SK-N-SH (cell line): Measurements from ENCODE around the gene SHB. TPM values are rescaled to one million over a fixed set of nuclear protein-coding genes. Genes with fewer than 3 reads are reported as not detected.

Source experiments
- CTCF ChIA-PET: fragments of 300-600, 350-600 bp; formaldehyde crosslinking; extraction: SDS; loops from one replicate; lab custom pipeline; 2021; lab: Yijun Ruan, JAX
- POLR2A ChIA-PET: fragments of 350-600 bp; sonication (Branson Sonifier 250); formaldehyde crosslinking; extraction: SDS; loops from one replicate; lab custom pipeline; 2020; ENCODE audit warnings: antibody characterized with exemption, inconsistent platforms; lab: Yijun Ruan, JAX
- DNase-seq: peaks from one replicate; pipeline ENCODE4 v3.0.0; 2012
- H2AFZ ChIP-seq: fragments of 200-600 bp; sonication (generic); 2 replicates; pipeline ENCODE4 v1.8.1; 2016; ENCODE audit warnings: antibody characterized with exemption, mild to moderate bottlenecking, low read depth
- H3F3A ChIP-seq: fragments of 200-600 bp; sonication (generic); replicated peaks from 2 replicates; pipeline ENCODE3; 2016; ENCODE audit warnings: antibody characterized with exemption, mild to moderate bottlenecking; ENCODE audit not compliant: insufficient read depth
- H3K27ac ChIP-seq, 2 experiments: fragments of 200-500 bp in 1 of 2; fragments of 200-600 bp in 1 of 2; sonication (Bioruptor generic) in 1 of 2; sonication (generic), shearing (Covaris generic) in 1 of 2; 2 replicates each; pipeline versions ENCODE4 v1.5.1 to v1.6.1; 2014 to 2016; ENCODE audit warnings: low read depth in 2 of 2, inconsistent platforms in 1 of 2, low read length in 1 of 2, mild to moderate bottlenecking in 1 of 2, mixed read lengths in 1 of 2
- H3K27me3 ChIP-seq: fragments of 200-600 bp; sonication (generic), shearing (Covaris generic); 2 replicates; pipeline ENCODE4 v1.6.1; 2016; ENCODE audit warnings: mixed run types; ENCODE audit not compliant: insufficient read depth
- H3K36me3 ChIP-seq, 2 experiments: fragments of 200-500 bp in 1 of 2; fragments of 200-600 bp in 1 of 2; sonication (Bioruptor generic) in 1 of 2; sonication (generic) in 1 of 2; replicated peaks in 1 of 2; 2 replicates each; pipeline versions ENCODE3 to v1.5.1; 2014 to 2016; ENCODE audit warnings: low read length in 1 of 2, mild to moderate bottlenecking in 1 of 2; ENCODE audit not compliant: insufficient read depth in 2 of 2, control insufficient read depth in 1 of 2
- H3K4me1 ChIP-seq, 2 experiments: fragments of 200-500 bp in 1 of 2; fragments of 200-600 bp in 1 of 2; sonication (Bioruptor generic) in 1 of 2; sonication (generic), shearing (Covaris generic) in 1 of 2; 2 replicates each; pipeline versions ENCODE4 v1.5.1 to v1.6.1; 2014 to 2016; ENCODE audit warnings: low read depth in 1 of 2, low read length in 1 of 2, mixed run types in 1 of 2; ENCODE audit not compliant: insufficient read depth in 2 of 2, control insufficient read depth in 1 of 2
- H3K4me2 ChIP-seq: fragments of 200-600 bp; sonication (generic), shearing (Covaris generic); 2 replicates; pipeline ENCODE4 v1.6.1; 2017; ENCODE audit warnings: mixed run types
- H3K4me3 ChIP-seq, 2 experiments: fragments of 200-500 bp in 1 of 2; fragments of 200-600 bp in 1 of 2; sonication (Bioruptor generic) in 1 of 2; sonication (generic), shearing (Covaris generic) in 1 of 2; 2 replicates each; pipeline versions ENCODE4 v1.5.1 to v1.8.1; 2014 to 2016; ENCODE audit warnings: low read depth in 2 of 2, inconsistent platforms in 1 of 2, low read length in 1 of 2, mild to moderate bottlenecking in 1 of 2, mixed read lengths in 1 of 2, moderate library complexity in 1 of 2
- H3K79me2 ChIP-seq: fragments of 200-600 bp; sonication (generic); 2 replicates; pipeline ENCODE4 v1.8.1; 2017; ENCODE audit warnings: mild to moderate bottlenecking; ENCODE audit not compliant: insufficient read depth
- H3K9ac ChIP-seq: fragments of 200-600 bp; sonication (generic); 2 replicates; pipeline ENCODE4 v1.6.1; 2017; ENCODE audit warnings: mixed run types
- H3K9me2 ChIP-seq: fragments of 200-600 bp; sonication (generic); 2 replicates; pipeline ENCODE4 v1.6.1; 2017; ENCODE audit warnings: mixed run types
- H3K9me3 ChIP-seq: fragments of 200-600 bp; sonication (generic); 2 replicates; pipeline ENCODE4 v1.6.1; 2017; ENCODE audit warnings: mixed run types, mild to moderate bottlenecking, moderate library complexity
- H4K20me1 ChIP-seq: fragments of 200-600 bp; sonication (generic); 2 replicates; pipeline ENCODE4 v1.6.1; 2017; ENCODE audit warnings: mild to moderate bottlenecking, mixed run types; ENCODE audit not compliant: insufficient read depth
- EZH2phosphoT487 ChIP-seq: fragments of 200-600 bp; sonication (generic); IDR thresholded peaks from 2 replicates; pipeline ENCODE4 v1.6.1; 2017; ENCODE audit warnings: low read depth, mixed run types, mild to moderate bottlenecking, antibody characterized with exemption, moderate library complexity, borderline replicate concordance
- FOXJ3 ChIP-seq: sonication (generic); formaldehyde crosslinking; IDR thresholded peaks from 2 replicates; pipeline ENCODE4 v1.5.1; 2020; ENCODE audit warnings: mild to moderate bottlenecking, missing genetic modification reagents
- GATA2 ChIP-seq: sonication (generic); formaldehyde crosslinking; IDR thresholded peaks from 2 replicates; pipeline ENCODE4 v1.5.0; 2020; ENCODE audit warnings: mild to moderate bottlenecking, missing genetic modification reagents
- IRF3 ChIP-seq: fragments of 150-350 bp; IDR thresholded peaks from 2 replicates; pipeline ENCODE4 v1.6.1; 2016; ENCODE audit warnings: mild to moderate bottlenecking, low read depth, low read length
- JUND ChIP-seq: IDR thresholded peaks from 2 replicates; pipeline ENCODE4 v1.4.0; 2012
- MAX ChIP-seq: IDR thresholded peaks from 2 replicates; pipeline ENCODE4 v1.4.0; 2012; ENCODE audit warnings: low read depth
- MEF2A ChIP-seq: IDR thresholded peaks from 2 replicates; pipeline ENCODE4 v1.4.0; 2012; ENCODE audit warnings: low read depth, borderline replicate concordance
- RAD21 ChIP-seq: IDR thresholded peaks from 2 replicates; pipeline ENCODE4 v1.6.1; 2012; ENCODE audit warnings: mild to moderate bottlenecking, low read length
- REST ChIP-seq: IDR thresholded peaks from 2 replicates; pipeline ENCODE4 v1.6.1; 2012; ENCODE audit warnings: mild to moderate bottlenecking, low read depth, low read length, moderate library complexity
- RFX5 ChIP-seq: IDR thresholded peaks from 2 replicates; pipeline ENCODE4 v1.6.1; 2012; ENCODE audit warnings: mild to moderate bottlenecking, improper control_type of control experiment, low read length
- RXRA ChIP-seq: IDR thresholded peaks from 2 replicates; pipeline ENCODE4 v1.4.0; 2012; ENCODE audit warnings: low read depth, mild to moderate bottlenecking, borderline replicate concordance
- SIN3A ChIP-seq: IDR thresholded peaks from 2 replicates; pipeline ENCODE4 v1.6.1; 2012; ENCODE audit warnings: low read depth, mild to moderate bottlenecking, low read length, moderate library complexity, borderline replicate concordance
- SMC3 ChIP-seq: IDR thresholded peaks from 2 replicates; pipeline ENCODE4 v1.6.1; 2012; ENCODE audit warnings: low read depth, low read length, improper control_type of control experiment
- USF1 ChIP-seq: IDR thresholded peaks from 2 replicates; pipeline ENCODE4 v1.4.0; 2012; ENCODE audit warnings: low read depth, borderline replicate concordance
- USF2 ChIP-seq: fragments of 150-350 bp; IDR thresholded peaks from 2 replicates; pipeline ENCODE4 v1.6.1; 2017; ENCODE audit warnings: antibody characterized with exemption, low read length, low read depth, borderline replicate concordance
- ZBTB33 ChIP-seq: IDR thresholded peaks from 2 replicates; pipeline ENCODE4 v1.4.0; 2012; ENCODE audit warnings: low read depth, borderline replicate concordance
- WGBS: methylation state at CpG from one replicate; pipeline ENCODE4 v1.1.6; 2017; ENCODE audit warnings: low lambda C conversion rate; 5-methylcytosine and 5-hydroxymethylcytosine counted together
- polyA plus RNA-seq, 3 experiments: library from polyadenylated mRNA; depleted of rRNA; stranded (reverse); fragments of >200 nt; gene quantifications; 2 replicates each; pipeline ENCODE4 v1.2.3, GENCODE V29; 2012

The SHB gene
- polyA plus RNA-seq, 1 of the 3 experiments (the other 2 are of a cell fraction), result 26.0 TPM

GRCh38 chr9:38085308-38085707 lies 16.3 kb upstream of the SHB start:
- H4K20me1 ChIP-seq, result no peaks in the 10 kb centered on the region
- H3K4me2 ChIP-seq, result no peak overlapping the region
- no peak overlapping the region for H3K9ac ChIP-seq
- H3K27me3 ChIP-seq, result no peaks in the 10 kb centered on the region
- no peaks in the 10 kb centered on the region for H3K9me3 ChIP-seq
- CTCF ChIA-PET, result interaction anchor here (1.2 to 1.6 kb wide), 2 partner anchors 66 to 69 kb away, joined by 4 to 6 read pairs; no protein-coding TSS in a partner anchor
- POLR2A ChIA-PET, result no interaction called here
- H3F3A ChIP-seq, result no peaks in the 10 kb centered on the region
- peaks cover 0 to 21% of the 10 kb centered on the region in 2 experiments; a peak in 2 of 4 replicates for H3K4me1 ChIP-seq
- no peaks in the 10 kb centered on the region for H3K79me2 ChIP-seq
- H3K36me3 ChIP-seq, result no peaks in the 10 kb centered on the region
- 73% methylated on average over 5 of the region's 5 CpGs for WGBS
- H3K4me3 ChIP-seq, result no peak overlapping the region
- no peaks in the 10 kb centered on the region for H3K9me2 ChIP-seq
- no peak overlapping the region for H2AFZ ChIP-seq
- no peak for DNase-seq
- H3K27ac ChIP-seq, result no peak overlapping the region
- TF ChIP-seq IRF3 (no peak), GATA2 (CRISPR knock-in tag) (no peak), SMC3 (no peak), ZBTB33 (no peak), JUND (no peak), RFX5 (no peak), MAX (no peak), REST (no peak), RXRA (no peak), RAD21 (no peak), MEF2A (no peak), USF2 (no peak), FOXJ3 (CRISPR knock-in tag) (no peak), SIN3A (no peak), USF1 (no peak), EZH2phosphoT487 (no peak)
